Neural cell (in vitro differentiated cells): ENCODE measurements around the gene SEC61G.

Experiments
- POLR2AphosphoS5 ChIP-seq: IDR thresholded peaks from 2 replicates; pipeline ENCODE4 v1.6.1; 2012
- RAD21 ChIP-seq: fragments of 450-650 bp; conservative IDR thresholded peaks from 2 replicates; pipeline ENCODE4 v1.6.1; 2014; ENCODE audit warnings: antibody characterized with exemption, mild to moderate bottlenecking, moderate library complexity
- TF ChIP-seq, protein P1 (sequence below): fragments of 450-650 bp; IDR thresholded peaks from 2 replicates; pipeline ENCODE4 v1.5.1; 2014; ENCODE audit warnings: antibody characterized with exemption, mild to moderate bottlenecking, moderate library complexity; ENCODE audit not compliant: poor library complexity, severe bottlenecking

DNA sequence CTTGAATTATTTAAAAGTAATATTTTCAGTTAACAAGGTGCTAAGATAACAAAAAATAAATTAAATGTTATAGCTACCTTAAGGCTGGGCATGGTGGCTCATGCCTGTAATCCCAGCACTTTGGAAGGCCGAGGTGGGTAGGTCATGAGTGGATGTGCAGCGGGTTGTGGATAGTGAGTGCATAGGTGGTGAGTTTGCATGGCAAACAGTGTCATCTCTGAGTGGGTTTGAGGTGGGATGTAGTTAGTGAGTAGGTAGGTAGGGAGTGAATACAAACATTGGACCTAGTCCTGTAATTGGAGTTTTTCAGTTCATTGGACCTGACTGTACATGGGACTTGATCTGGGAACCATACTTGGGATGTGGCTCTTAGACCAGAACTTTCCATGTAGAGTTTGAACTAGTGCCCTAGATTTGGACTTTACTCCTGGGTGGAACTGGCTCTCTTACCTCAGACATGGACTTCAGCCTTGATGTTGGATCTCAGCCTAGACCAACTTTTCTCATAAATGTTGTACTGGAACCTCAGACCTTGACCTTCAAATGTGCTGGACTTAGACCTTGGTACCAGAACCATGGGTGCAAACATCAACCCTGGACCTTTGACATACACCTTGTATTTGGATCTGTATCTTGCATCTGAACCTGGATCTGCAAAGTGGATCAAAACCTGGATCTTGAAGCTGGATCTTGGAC is 47.0 kb downstream of the SEC61G start:
- TF ChIP-seq, protein P1, sequence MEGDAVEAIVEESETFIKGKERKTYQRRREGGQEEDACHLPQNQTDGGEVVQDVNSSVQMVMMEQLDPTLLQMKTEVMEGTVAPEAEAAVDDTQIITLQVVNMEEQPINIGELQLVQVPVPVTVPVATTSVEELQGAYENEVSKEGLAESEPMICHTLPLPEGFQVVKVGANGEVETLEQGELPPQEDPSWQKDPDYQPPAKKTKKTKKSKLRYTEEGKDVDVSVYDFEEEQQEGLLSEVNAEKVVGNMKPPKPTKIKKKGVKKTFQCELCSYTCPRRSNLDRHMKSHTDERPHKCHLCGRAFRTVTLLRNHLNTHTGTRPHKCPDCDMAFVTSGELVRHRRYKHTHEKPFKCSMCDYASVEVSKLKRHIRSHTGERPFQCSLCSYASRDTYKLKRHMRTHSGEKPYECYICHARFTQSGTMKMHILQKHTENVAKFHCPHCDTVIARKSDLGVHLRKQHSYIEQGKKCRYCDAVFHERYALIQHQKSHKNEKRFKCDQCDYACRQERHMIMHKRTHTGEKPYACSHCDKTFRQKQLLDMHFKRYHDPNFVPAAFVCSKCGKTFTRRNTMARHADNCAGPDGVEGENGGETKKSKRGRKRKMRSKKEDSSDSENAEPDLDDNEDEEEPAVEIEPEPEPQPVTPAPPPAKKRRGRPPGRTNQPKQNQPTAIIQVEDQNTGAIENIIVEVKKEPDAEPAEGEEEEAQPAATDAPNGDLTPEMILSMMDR, result no peak
- TF ChIP-seq POLR2AphosphoS5 (no peak), RAD21 (no peak)
